Activated CD4-positive, alpha-beta T cell treated with anti-CD3 and anti-CD28 coated beads, Interleukin-2, amount 50 U/mL, for 16 hours (primary cell): ENCODE measurements around the gene CD38.
"Not testable (repeated sequence)": the region's sequence is repeated elsewhere in the genome, so short reads cannot be mapped to it uniquely, and the experiment has no call there.

Source experiments
- DNase-seq: peaks from one replicate; pipeline ENCODE4 v3.0.0-alpha.2; 2020

CD38 gene

DNA sequence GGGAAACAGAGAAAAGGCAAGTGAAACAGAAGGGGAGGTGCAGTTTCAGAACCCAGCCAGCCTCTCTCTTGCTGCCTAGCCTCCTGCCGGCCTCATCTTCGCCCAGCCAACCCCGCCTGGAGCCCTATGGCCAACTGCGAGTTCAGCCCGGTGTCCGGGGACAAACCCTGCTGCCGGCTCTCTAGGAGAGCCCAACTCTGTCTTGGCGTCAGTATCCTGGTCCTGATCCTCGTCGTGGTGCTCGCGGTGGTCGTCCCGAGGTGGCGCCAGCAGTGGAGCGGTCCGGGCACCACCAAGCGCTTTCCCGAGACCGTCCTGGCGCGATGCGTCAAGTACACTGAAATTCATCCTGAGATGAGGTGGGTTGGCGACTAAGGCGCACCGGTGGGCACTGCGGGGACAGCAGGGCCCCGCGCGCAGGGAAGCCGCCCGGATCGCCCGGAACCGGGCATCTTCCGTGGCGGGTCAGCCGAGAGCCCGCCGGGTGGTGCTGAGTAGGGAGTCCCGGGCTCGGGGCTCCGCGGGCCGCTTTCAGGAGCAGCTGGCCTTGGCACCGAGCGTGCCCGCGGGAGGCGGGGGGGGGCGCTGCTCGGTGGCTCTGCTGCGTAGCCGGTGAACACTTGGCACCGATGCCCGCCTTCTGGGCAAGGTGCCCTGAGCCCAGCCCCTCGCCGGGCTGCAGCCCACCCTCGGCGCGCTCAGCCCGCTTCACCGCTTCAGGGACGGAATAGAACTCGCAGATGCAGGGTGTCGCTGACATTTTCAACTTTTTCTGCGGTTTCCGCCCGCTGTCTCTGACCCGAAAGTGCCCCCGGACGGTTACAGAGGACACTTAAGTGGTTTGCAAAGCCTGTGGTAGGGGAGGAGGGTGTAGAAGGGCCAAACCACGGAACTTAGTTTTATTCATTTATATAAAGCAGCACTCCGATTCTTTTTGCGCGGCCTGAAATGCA lies at the start of gene CD38:
CD38 (plus strand) TSS at position 40 of the 953 bp plus-strand sequence; CDS start at position 127, 87 bp downstream.
- peak; percentile 67 for DNase-seq

DNA sequence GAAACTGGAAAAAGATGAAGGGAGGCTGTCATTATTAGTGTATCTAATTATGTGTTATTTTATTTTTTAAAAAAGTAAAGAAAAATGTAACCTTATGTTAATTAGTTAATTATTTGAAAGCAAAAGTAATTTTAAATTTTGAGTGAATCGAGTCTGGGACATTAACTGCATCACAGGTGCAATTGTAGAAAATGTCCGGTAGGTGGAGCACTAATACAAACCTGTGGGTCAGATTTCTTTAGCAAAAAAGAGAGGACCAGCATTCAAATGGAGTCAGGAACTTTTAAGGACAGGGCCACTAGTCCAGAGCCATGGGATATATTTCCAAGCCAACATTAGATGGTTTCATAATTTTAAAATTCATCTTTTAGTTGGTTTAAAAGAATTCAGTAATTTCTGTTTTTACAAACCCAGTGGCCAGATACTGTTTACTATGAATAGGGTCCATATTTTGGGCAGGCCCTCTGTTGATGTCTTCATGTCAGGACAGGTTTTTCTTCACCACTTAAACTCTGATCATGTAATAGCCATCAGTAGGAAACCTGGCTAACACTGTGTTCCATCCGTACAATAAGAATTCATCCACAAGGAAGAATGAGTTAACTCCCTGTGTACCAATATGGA lies 48.1 kb upstream of the CD38 start:
- peak; percentile 59 for DNase-seq

DNA sequence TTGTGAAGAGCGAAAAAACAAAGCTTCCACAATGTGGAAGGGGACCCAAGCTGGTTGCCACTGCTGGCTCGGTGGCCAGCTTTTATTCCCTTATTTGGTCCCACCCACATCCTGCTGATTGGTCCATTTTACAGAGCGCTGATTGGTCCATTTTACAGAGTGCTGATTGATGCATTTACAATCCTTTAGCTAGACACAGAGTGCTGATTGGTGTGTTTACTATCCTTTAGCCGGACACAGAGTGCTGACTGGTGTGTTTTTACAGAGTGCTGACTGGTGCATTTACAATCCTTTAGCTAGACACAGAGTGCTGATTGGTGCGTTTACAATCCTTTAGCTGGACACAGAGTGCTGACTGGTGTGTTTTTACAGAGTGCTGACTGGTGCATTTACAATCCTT lies 45.1 kb upstream of the CD38 start:
- not testable (repeated sequence) for DNase-seq

DNA sequence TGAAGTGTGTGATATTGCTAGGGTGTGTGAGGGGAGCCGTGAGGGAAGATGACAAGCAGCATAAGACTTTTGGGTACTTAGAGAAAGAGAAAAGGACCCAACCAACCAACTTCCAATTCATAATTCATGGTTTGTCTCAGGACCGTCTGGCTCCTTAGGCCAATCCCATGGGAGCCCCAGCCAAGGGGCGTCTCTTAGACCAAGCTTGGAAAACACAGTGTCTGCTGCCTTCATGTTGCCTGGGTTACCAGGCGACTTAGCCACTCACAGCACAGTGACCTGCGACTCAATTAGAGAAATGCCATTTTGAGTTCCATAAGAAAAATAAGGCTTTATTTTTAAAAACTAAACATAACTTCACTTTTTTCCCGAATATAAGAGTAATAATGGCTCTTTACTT lies 42.6 kb upstream of the CD38 start:
- DNase-seq, result no peak

DNA sequence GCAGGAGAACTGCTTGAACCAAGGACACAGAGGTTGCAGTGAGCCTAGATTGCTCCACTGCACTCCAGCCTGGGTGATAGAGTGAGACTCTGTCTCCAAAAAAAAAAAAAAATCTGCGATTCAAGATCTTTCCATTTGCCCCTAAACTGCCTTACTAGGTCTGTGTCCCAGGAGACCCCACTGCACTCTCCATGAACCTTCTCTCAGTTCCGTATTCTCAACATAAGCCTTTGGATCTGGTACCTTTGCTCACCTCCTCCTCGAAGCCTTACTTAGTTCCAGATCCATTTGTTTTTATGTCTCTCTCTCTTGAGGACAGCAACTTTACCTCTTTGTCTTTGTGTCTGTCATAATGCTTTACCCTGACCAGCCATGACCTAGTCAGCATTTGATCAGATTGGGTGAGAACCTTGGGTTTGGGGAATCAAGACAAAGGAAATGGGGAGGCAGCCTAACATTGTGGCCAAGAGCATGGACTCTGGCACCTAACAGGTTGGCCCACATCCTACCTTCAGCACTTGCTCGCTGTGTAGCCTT lies 41.5 kb upstream of the CD38 start:
- DNase-seq, result no peak

DNA sequence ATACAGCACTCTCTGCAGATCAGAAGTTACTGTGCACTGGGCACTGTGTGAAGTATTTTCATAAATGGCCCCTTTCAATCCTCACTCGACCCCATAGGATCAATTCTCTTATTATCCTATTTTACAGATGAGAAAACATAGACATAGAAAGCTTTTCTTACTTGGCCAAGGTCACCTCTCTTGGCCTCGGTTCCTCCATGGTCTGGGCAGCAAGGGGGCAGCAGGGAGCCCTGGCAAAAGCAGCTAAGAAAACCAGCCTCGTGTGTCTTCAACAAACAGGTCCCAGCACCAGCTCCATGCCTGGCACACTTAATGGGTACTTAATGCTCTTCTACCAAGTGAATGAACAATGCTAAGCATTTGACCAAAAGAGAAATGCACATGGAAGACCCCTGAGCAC lies 40.9 kb upstream of the CD38 start:
- DNase-seq, result no peak

DNA sequence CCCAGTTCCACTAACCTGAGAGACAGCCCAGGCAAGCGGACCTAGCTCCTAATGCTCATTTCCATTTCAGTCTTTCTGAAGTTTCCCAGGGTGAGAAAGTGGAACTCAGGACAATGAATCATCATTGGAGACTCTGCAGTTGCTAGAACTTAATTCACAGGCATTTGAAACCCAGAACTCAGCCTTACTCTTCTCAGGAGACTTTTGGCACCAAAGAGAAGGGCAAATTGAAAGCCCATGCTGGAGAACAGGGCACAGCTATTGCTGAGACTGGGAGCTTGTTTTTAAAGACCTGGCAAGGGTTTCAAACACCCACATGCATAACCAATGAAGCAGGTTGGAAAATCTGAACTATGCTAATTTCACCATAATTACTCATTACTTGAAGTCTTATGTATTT lies 39.3 kb upstream of the CD38 start:
- DNase-seq, result peak; percentile 2

DNA sequence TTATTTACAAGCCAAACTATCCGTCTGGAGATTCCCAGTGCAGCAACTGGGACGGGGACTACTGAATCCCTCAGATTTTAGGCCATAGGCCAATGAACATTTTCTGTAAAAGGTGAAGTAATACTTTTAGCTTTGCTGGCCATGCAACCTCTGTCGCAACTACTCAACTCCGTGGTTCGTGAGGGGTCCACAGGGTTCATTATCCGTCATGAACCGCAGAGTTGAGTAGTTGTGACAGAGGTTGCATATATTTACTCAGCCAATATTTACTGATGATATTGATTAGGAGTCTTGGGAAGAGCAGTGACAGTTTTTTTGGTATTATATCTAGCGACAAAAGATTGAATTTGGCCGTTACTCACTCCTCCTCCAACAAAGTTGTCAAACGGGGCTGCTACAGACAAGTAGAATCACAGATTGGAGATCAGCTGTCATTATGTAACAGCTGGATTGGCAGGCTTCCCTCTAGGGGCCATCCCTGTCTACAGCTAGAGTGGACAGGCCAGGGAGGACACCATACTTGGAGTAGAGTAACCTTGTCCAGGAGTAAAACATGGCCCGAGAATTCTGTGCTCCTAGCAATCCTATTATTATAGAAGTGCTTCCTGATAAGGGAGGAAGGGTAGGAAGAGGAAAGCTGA lies 37.2 kb upstream of the CD38 start:
- no peak for DNase-seq

DNA sequence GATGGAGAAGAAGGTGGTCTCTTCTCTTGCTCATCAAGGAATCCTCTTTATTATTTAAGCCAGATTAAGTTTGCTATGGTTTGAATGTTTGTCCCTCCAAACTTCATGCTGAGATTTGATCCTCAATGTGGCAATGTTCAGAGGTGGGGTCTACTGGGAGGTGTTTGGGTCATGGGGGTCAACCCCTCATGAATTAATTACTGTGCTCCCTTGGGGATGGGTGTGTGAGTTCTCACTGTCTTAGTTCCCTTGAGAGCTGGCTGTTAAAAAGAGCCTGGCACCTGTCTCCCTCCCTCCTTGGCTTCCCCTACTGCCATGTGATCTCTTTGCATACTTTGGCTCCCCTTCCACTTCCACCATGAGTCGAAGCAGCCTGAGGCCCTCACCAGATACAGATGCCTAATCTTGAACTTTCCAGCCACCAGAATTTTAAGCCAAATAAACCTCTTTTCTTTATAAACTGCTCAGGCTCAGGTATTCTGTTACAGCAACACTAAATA lies 36.0 kb upstream of the CD38 start:
- no peak for DNase-seq

DNA sequence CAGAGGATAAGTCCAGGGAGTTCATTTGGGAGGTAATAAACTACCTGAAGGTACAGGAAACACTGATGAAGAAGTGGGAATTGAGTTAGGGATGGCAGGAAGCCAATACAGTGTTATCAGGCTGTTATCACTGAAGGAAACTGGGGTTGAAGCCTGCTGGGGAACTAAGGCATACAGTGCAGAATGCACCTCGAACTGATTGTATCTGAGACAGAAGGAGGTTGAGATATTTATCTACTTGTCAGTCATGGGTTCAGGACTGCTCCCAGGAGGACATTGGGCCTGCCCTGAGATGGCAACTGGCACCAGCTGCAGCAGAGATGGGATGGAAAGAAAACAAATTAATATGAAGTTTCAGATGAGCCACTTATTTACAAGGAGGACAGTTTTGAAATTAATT lies 35.5 kb upstream of the CD38 start:
- no peak for DNase-seq

DNA sequence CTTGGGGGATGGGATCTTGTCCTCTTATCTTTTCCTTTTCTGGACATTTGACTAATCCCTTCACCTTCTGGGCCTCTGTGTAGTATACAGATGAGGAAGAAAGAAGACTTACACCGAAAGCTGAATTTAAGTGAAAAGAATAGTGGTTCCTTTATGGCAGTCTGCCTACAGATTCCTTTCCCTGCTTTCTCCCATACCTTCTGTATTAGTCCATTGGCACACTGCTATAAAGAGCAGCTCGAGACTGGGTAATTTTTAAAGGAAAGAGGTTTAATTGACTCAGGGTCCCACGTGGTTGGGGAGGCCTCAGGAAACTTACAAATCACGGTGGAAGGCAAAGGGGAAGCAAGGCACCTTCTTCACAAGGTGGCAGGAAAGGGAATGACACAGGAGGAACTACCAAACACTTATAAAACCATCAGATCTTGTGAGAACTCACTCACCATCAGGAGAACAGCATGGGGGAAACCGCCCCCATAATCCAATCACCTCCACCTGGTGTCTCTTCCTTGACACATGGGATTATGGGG lies 34.0 kb upstream of the CD38 start:
- no peak for DNase-seq

DNA sequence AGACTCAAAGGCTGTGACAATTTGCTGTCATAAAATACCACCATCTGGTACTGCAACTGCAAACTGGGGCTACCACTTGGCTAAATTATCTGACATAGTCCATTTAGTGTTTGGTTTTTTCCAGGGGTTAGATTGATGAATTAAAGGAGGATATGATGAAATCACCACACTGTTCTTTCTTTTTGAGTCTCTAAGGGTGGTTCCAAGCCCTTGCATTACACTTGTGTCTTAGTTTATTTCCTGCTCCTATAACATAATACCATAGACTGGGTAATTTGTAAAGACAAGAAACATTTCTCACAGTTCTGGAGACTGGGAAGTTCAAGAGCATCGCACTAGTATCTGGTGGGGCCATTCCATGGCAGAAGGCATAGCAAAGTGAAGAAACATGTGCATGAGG lies 32.0 kb upstream of the CD38 start:
- DNase-seq, result no peak

DNA sequence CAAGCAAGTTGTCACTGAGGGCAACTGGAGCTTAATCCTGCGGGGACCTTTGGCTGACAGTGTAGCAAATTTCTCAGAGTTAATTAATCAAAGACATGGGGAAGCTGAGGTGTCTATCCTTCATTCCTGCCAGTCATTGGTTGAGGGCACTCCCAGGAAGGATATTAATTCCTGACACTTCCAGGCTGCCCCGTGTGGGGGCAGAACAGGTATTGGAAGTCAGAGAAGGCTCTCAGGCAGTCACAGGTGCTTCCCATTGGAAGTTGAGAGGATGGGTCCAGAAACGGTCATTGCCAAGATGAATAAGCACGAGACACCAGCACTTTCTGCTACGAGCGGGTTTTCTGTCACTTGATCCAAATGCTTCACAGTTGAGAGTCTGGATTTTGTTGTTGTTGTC lies 29.1 kb upstream of the CD38 start:
- DNase-seq, result no peak

DNA sequence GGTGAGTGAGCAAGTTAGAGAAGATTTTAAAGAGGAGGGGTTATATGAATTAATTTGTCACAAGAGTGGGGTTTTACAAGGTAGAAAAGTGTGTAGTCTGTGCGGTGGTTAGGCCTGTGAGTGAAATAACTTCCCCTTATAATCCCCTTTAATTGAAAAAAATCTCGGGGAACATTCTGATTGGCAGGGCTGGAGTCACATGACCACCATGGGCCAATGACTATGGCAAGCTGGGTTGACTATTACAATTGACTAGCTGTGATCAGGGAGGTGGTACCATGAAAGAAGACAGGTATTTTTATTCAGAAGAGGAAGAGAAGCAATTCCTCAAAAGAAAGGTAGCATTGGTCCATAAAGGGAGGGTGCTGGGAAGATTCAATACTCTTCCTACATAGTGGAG lies 27.0 kb upstream of the CD38 start:
- DNase-seq, result no peak

DNA sequence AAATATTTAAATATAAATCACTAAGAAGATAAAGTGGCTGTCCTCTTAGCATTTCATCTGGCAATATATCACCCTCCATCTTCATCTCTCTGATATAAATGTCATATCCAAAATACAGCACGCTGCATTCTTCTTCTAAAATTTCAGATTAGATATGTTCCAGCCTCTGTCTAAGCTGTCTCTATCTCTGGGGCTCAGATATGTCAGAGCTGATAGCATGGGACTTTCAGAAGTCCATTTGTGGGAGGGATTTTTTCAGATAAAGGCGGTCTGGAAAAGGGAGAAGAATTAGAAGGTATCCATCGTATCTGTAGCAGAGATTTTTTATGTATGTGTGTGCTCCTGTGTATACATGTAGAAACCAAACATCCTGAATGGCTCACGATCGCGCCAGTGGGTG lies 25.0 kb upstream of the CD38 start:
- no peak for DNase-seq

DNA sequence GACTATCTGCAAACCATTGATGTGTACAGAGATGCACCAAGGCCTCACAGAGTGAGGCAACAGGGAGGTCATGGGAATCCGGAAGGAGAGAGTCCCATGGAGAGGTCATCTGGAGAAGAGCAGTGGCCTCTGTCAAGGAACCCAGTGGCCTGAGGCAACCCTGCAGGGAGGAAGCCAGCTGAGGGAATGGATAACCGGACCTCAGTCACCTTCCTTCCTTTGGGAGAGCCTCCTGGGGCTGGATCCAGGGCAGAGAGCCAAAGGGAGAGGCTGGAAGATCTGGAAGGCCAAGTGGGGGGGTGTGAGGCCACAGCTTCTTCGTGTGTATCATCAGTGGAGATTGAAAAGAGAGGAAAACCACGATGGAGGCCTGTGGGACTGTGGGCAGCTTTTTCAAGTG lies 24.3 kb upstream of the CD38 start:
- no peak for DNase-seq

DNA sequence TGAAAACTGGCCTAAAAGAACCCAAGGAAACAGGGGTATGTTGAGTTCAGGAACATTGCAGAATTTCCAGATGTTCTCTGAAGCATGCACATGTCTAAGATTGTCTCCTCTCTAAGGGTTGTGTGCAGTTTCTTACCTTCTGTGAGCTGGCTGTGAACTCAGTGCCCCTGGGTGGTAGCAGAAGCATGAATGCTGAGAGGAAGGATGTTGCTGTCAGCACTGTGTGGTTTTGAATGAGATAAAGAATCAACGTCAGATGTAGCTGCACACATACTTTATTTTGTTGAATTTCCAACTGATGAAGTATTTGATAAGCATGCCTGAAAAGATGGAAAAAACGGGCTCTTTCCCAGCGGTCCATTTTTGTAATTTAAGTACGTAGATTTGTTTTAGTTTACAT lies 23.8 kb upstream of the CD38 start:
- DNase-seq, result peak; percentile 45

DNA sequence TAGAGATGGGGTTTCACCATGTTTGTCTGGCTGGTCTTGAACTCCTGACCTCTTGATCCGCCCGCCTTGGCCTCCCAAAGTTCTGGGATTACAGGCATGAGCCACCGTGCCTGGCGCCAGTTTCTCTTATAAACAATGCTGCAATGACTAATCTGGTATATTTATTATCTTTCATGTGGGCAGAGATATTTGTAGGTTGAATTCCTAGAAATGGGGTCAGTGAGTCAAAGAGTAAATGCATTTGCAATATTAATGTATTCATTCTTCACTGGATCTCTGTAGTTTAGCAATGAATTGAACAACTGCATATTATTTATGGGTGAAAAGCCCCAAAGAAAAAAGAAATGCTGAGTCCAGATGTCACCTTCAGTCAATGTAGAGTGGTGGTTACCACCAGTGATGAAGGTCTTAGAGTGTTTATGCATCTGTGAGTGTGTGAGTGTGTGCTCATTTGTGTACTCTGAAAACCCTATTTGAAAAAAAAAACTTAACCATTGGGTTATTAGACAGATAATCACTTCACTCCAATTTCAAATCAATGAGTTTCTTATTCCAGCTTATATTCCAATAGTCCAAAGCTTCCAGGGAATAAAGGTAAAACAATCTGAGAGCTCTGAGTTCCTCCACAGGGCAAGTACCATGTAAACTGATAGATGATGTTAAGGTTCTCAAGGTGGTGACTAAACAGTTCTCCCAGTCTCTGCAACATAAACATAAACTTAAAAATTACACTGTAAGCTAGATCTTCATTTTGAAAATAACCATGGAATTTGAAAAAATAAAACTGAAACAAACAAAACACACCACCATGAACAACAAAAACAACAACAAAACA lies 22.6 kb upstream of the CD38 start:
- DNase-seq, result peak; percentile 71

DNA sequence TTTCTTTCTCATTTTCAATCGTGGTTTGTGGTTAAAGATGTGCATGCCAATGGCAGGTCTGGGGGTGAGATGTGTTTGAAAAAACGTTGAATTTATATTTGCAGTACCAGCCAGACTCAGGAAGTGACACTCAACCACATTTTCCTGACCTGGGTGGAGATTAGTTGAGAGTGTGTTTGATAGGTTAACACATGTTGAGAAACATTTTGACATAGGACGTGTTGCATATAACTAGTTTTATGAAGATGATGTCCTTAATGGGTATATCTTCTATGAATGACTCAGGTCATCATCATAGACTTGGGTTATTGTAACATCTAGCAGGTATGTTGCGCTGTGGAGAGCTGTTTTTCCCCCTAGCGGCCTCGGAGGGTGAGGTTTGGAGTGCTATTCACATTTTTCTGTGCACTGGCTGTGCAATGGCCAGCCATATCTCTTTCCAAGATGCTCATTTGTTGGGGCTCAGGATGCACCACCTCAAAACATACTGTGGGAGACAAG lies 21.7 kb upstream of the CD38 start:
- DNase-seq, result peak; percentile 92

DNA sequence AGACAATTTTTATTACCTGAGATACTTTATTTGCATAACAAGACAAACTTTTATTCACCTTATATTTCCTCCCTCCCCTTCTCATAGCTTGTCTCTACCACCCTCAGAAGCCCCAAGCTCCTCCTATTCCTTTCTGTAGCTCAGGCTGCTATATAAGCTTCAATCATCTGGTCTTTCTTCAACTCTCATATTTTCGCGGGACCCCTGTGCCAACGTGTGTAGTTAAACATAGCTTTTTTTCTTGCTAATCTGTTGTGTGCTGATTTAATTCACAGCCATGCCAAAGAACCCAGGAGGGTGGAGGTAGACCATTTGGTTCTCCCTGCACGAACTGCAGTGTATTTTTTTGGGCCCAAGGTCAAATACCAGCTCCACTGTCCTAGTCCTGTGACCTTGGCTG lies 21.1 kb upstream of the CD38 start:
- no peak for DNase-seq

DNA sequence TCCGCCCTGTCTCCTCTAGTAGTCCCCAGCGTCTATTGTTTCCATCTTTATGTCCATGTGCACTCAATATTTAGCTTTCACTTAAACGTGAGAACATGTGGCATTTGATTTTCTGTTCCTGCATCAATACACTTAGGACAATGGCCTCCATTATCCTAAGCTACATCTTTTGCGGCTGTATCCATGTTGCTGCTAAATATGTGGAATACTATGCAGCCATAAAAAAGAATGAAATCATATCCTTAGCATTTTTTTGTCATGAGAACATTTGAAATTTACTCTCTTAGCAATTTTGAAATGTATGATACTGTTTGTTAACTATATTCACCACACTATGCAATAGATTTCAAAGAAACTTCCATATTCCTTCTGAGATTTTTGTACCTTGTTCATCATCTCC lies 19.8 kb upstream of the CD38 start:
- DNase-seq, result no peak

DNA sequence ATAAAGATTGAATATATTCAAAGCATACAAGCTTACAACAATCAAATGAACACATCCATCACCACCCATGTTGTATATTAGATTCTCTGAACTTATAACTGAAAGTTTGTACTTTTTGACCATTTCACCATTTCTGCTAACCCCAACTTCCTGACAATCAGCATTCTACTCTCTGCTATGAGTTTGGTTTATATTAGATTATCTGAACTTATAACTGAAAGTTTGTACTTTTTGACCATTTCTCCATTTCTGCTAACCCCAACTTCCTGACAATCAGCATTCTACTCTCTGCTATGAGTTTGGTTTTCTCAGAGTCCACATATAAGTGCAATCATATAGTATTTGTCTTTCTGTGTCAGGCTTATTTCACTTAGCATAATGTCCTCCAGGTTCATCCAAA lies 15.7 kb upstream of the CD38 start:
- DNase-seq, result not testable (repeated sequence)
